Measurements from ENCODE around the gene DBF4. TPM values are rescaled to one million over a fixed set of nuclear protein-coding genes. Genes with fewer than 3 reads are reported as not detected.
"Not testable (repeated sequence)": the region's sequence is repeated elsewhere in the genome, so short reads cannot be mapped to it uniquely, and the experiment has no call there.

The DBF4 gene
- total RNA-seq, 1 donor from 2014 or later = 11.5 TPM

GRCh38 chr7:87919875-87920274 is 43.6 kb downstream of the DBF4 start:
- Histone ChIP-seq H3K4me1 (no peaks in the 10 kb centered on the region), H3K36me3 (no peaks in the 10 kb centered on the region), H3K4me3 (no peak overlapping the region), H3K27ac (no peak overlapping the region), H3K27me3 (ENCODE audit: low read depth) (no peaks in the 10 kb centered on the region), H3K9me3 (no peaks in the 10 kb centered on the region)
- intact Hi-C loops (cut with DNase I) = no loop called here
- TF ChIP-seq CTCF (IDR thresholded peaks at IDR 0.05) = no peak
- ATAC-seq = no peak
- DNase-seq = no peak

GRCh38 chr7:87920578-87920977 is 44.3 kb downstream of the DBF4 start:
- no peak overlapping the region for H3K27ac ChIP-seq
- intact Hi-C loops (cut with DNase I) = no loop called here
- DNase-seq (no peak), ATAC-seq (no peak)
- no peak overlapping the region for H3K4me3 ChIP-seq
- no peaks in the 10 kb centered on the region for H3K36me3 ChIP-seq
- no peaks in the 10 kb centered on the region for H3K27me3 ChIP-seq (ENCODE audit: low read depth)
- no peak for TF ChIP-seq CTCF (IDR thresholded peaks at IDR 0.05)
- no peaks in the 10 kb centered on the region for H3K4me1 ChIP-seq
- no peaks in the 10 kb centered on the region for H3K9me3 ChIP-seq

DNA sequence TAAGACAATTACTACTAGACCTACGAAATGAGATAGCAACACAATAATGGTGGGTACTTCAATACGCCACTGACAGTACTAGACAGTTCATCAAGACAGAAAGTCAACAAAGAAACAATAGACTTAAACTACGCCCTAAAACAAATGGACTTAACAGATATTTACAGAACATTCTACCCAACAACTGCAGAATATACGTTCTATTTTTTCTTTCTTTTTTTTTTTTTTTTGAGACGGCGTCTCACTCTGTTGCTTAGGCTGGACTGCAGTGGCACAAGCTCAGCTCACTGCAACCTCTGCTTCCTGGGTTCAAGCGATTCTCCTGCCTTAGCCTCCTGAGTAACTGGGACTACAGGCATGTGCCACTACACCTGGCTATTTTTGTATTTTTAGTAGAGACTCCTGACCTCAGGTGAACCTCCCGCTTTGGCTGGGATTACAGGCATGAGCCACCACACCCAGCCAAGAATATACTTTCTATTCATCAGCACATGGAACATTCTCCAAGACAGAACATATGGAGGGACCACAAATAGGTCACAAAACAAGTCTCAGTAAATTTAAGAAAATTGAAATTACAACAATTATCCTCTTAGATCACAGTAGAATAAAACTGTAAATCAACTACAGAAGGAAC is 46.6 kb downstream of the DBF4 start:
- H3K27ac ChIP-seq; ATAC-seq; H3K9me3 ChIP-seq; H3K36me3 ChIP-seq; H3K4me1 ChIP-seq; intact Hi-C loops (cut with DNase I); H3K27me3 ChIP-seq (ENCODE audit: low read depth); H3K4me3 ChIP-seq; DNase-seq: not testable (repeated sequence)

DNA sequence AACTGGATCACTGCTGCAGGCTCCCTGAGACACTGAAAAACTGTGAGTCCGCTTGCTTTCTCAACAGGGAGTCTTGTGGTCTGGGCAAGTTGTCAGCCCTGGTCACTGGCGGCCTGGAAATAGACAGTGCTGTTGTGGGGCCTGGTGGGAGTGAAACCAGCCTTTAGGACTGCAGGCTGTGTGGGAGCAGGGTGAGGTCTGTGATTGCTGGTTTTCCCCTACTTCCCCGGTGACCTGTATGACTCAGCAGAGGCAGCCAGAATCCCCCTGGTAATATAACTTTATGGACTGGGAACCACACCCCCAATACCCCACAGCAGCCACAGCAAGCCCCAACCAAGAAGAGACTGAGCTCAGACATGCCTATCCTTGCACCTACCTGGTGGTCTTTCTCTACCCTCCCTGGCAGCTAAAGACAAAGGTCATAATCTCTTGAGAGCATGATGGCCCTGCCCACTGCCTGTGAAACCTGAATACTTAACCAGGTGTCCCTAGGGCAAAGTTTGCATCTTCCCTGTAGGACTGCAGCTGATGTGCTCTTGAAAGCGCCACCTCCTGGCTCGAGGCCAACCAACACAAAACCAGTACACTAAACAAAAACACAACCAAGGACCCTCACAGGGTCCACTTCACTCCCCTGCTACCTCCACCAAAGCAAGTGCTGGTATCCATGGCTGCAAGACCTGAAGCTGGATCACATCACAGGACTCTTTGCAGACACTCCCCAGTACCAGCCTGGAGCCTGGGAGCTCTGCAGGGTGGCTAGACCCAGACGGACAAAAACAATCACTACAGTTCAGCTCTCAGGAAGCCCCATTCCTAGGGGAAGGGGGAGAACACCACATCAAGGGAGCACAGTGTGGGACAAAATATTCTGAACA is 50.5 kb downstream of the DBF4 start:
- no peaks in the 10 kb centered on the region for H3K27me3 ChIP-seq (ENCODE audit: low read depth)
- no peaks in the 10 kb centered on the region for H3K4me1 ChIP-seq
- H3K36me3 ChIP-seq = no peaks in the 10 kb centered on the region
- intact Hi-C loops (cut with DNase I) = no loop called here
- ATAC-seq (no peak), DNase-seq (no peak)
- TF ChIP-seq CTCF (IDR thresholded peaks at IDR 0.05) = no peak
- H3K9me3 ChIP-seq = no peaks in the 10 kb centered on the region
- H3K4me3 ChIP-seq = no peak overlapping the region
- H3K27ac ChIP-seq = no peak overlapping the region

GRCh38 chr7:87933605-87933952 is 57.3 kb downstream of the DBF4 start:
- no peaks in the 10 kb centered on the region for H3K36me3 ChIP-seq

More at GRCh38 chr7:87933605-87933952, 57.3 kb downstream of the DBF4 start:
- Histone ChIP-seq H3K27ac (no peak overlapping the region), H3K9me3 (no peaks in the 10 kb centered on the region), H3K4me1 (peaks cover 8% of the 10 kb centered on the region), H3K27me3 (ENCODE audit: low read depth) (no peaks in the 10 kb centered on the region), H3K4me3 (peak overlapping the region; percentile 72)
- ATAC-seq (no peak), DNase-seq (no peak)
- no peak for TF ChIP-seq CTCF (IDR thresholded peaks at IDR 0.05)
- intact Hi-C loops (cut with DNase I) = no loop called here

Measured in lower lobe of right lung (tissue), 2 donors.